WTC11 (cell line): ENCODE measurements around the gene MTOR. TPM values are rescaled to one million over a fixed set of nuclear protein-coding genes. Genes with fewer than 3 reads are reported as not detected.

Experiments
- ATAC-seq: fragments of 200-7000 bp; cut with Tn5 transposase; 2 replicates; pipeline ENCODE4 v1.10.0; 2021; ENCODE audit warnings: mild to moderate bottlenecking, moderate library complexity
- CTCF ChIA-PET: fragments of 300-600 bp; sonication (Branson Sonifier 250); formaldehyde crosslinking; loops from one replicate; lab custom pipeline; 2021; ENCODE audit warnings: antibody characterized with exemption; lab: Charles Lee
- POLR2A ChIA-PET: fragments of 350-600 bp; sonication (Branson Sonifier 250); formaldehyde crosslinking; loops from one replicate; lab custom pipeline; 2021; ENCODE audit warnings: antibody characterized with exemption; lab: Charles Lee
- DNase-seq: peaks from one replicate; pipeline ENCODE4 v3.0.0; 2021; ENCODE audit warnings: low spot score
- H3K27ac Mint-ChIP-seq: 2 replicates; pipeline ENCODE4 v1.8.0; 2021; ENCODE audit warnings: mixed read lengths
- H3K27me3 Mint-ChIP-seq: 2 replicates; pipeline ENCODE4 v1.8.0; 2021; ENCODE audit warnings: low read depth, mild to moderate bottlenecking, moderate library complexity, mixed read lengths
- H3K36me3 Mint-ChIP-seq: 2 replicates; pipeline ENCODE4 v1.8.0; 2021; ENCODE audit warnings: mixed read lengths
- H3K4me1 Mint-ChIP-seq: 2 replicates; pipeline ENCODE4 v1.8.0; 2022; ENCODE audit warnings: mixed read lengths
- H3K4me3 Mint-ChIP-seq: 2 replicates; pipeline ENCODE4 v1.8.0; 2021; ENCODE audit warnings: mild to moderate bottlenecking, moderate library complexity, mixed read lengths
- H3K9me3 Mint-ChIP-seq: 2 replicates; pipeline ENCODE4 v1.8.0; 2021; ENCODE audit warnings: mixed read lengths
- CREM ChIP-seq: sonication (generic); formaldehyde crosslinking; IDR thresholded peaks from 2 replicates; pipeline ENCODE4 v1.8.1; 2022; ENCODE audit warnings: mild to moderate bottlenecking, missing genetic modification reagents, moderate library complexity
- ESRRA ChIP-seq: sonication (generic); formaldehyde crosslinking; IDR thresholded peaks from 2 replicates; pipeline ENCODE4 v1.8.1; 2022; ENCODE audit warnings: mild to moderate bottlenecking, missing genetic modification reagents, borderline replicate concordance
- FOXP1 ChIP-seq: sonication (generic); formaldehyde crosslinking; IDR thresholded peaks from 2 replicates; pipeline ENCODE4 v1.8.0; 2022; ENCODE audit warnings: missing genetic modification reagents, mild to moderate bottlenecking, moderate library complexity, borderline replicate concordance
- HMGA2 ChIP-seq: fragments of 250-450 bp; sonication (Bioruptor Pico); IDR thresholded peaks from 2 replicates; pipeline ENCODE4 v1.4.0; 2021; ENCODE audit warnings: mild to moderate bottlenecking, moderate library complexity
- KAT7 ChIP-seq: sonication (generic); formaldehyde crosslinking; IDR thresholded peaks from 2 replicates; pipeline ENCODE4 v1.8.1; 2023; ENCODE audit warnings: missing genetic modification reagents, mild to moderate bottlenecking, borderline replicate concordance
- NR1H2 ChIP-seq: sonication (generic); formaldehyde crosslinking; IDR thresholded peaks from 2 replicates; pipeline ENCODE4 v1.9.0; 2021; ENCODE audit warnings: mild to moderate bottlenecking, moderate library complexity, missing genetic modification reagents
- NR3C1 ChIP-seq: sonication (generic); formaldehyde crosslinking; conservative IDR thresholded peaks from 2 replicates; pipeline ENCODE4 v1.8.1; 2023; ENCODE audit warnings: low read depth, mild to moderate bottlenecking, missing genetic modification reagents
- OVOL2 ChIP-seq: fragments of 250-450 bp; sonication (Bioruptor Pico); IDR thresholded peaks from 2 replicates; pipeline ENCODE4 v1.9.0; 2021; ENCODE audit warnings: mild to moderate bottlenecking, borderline replicate concordance
- SMAD3 ChIP-seq: sonication (generic); formaldehyde crosslinking; IDR thresholded peaks from 2 replicates; pipeline ENCODE4 v1.8.0; 2022; ENCODE audit warnings: missing genetic modification reagents, mild to moderate bottlenecking, borderline replicate concordance
- SP1 ChIP-seq: sonication (generic); formaldehyde crosslinking; conservative IDR thresholded peaks from 2 replicates; pipeline ENCODE4 v1.8.1; 2022; ENCODE audit warnings: missing genetic modification reagents
- ZBTB21 ChIP-seq: sonication (generic); formaldehyde crosslinking; IDR thresholded peaks from 2 replicates; pipeline ENCODE4 v1.8.1; 2023; ENCODE audit warnings: mild to moderate bottlenecking, missing genetic modification reagents, borderline replicate concordance
- ZNF138 ChIP-seq: sonication (generic); formaldehyde crosslinking; conservative IDR thresholded peaks from 2 replicates; pipeline ENCODE4 v1.8.1; 2022; ENCODE audit warnings: mild to moderate bottlenecking, moderate library complexity, missing genetic modification reagents
- ZNF396 ChIP-seq: fragments of 250-450 bp; sonication (Bioruptor Pico); IDR thresholded peaks from 2 replicates; pipeline ENCODE4 v1.8.0; 2021; ENCODE audit warnings: mild to moderate bottlenecking, moderate library complexity, borderline replicate concordance
- ZNF423 ChIP-seq: fragments of 250-450 bp; sonication (Bioruptor Pico); IDR thresholded peaks from 2 replicates; pipeline ENCODE4 v2.1.2; 2022; ENCODE audit warnings: mild to moderate bottlenecking, moderate library complexity
- ZNF671 ChIP-seq: fragments of 250-450 bp; sonication (Bioruptor Pico); IDR thresholded peaks from 2 replicates; pipeline ENCODE4 v1.8.0; 2021; ENCODE audit warnings: mild to moderate bottlenecking
- total RNA-seq: library from RNA; stranded (reverse); gene quantifications from 3 replicates; pipeline ENCODE4 v1.2.3, GENCODE V29; 2021
- TF ChIP-seq, protein P1 (sequence below): sonication (generic); formaldehyde crosslinking; IDR thresholded peaks from 2 replicates; pipeline ENCODE4 v1.8.1; 2023; ENCODE audit warnings: mild to moderate bottlenecking, missing genetic modification reagents
- TF ChIP-seq, protein P2 (sequence below): fragments of 250-450 bp; sonication (Bioruptor Pico); IDR thresholded peaks from 2 replicates; pipeline ENCODE4 v1.9.0; 2021; ENCODE audit warnings: mild to moderate bottlenecking
- TF ChIP-seq, protein P3 (sequence below): sonication (generic); formaldehyde crosslinking; IDR thresholded peaks from 2 replicates; pipeline ENCODE4 v1.8.0; 2023; ENCODE audit warnings: mild to moderate bottlenecking, missing genetic modification reagents
- TF ChIP-seq, protein P4 (sequence below): sonication (generic); formaldehyde crosslinking; IDR thresholded peaks from 2 replicates; pipeline ENCODE4 v1.8.0; 2022; ENCODE audit warnings: mild to moderate bottlenecking, missing genetic modification reagents
- TF ChIP-seq, protein P5 (sequence below): sonication (generic); formaldehyde crosslinking; IDR thresholded peaks from 2 replicates; pipeline ENCODE4 v1.8.1; 2022; ENCODE audit warnings: missing genetic modification reagents, borderline replicate concordance
- TF ChIP-seq, protein P6 (sequence below): sonication (generic); formaldehyde crosslinking; IDR thresholded peaks from 2 replicates; pipeline ENCODE4 v1.8.0; 2022; ENCODE audit warnings: mild to moderate bottlenecking, missing genetic modification reagents

MTOR gene
- total RNA-seq, 1 experiment from 2014 or later, result 65.0 TPM

DNA sequence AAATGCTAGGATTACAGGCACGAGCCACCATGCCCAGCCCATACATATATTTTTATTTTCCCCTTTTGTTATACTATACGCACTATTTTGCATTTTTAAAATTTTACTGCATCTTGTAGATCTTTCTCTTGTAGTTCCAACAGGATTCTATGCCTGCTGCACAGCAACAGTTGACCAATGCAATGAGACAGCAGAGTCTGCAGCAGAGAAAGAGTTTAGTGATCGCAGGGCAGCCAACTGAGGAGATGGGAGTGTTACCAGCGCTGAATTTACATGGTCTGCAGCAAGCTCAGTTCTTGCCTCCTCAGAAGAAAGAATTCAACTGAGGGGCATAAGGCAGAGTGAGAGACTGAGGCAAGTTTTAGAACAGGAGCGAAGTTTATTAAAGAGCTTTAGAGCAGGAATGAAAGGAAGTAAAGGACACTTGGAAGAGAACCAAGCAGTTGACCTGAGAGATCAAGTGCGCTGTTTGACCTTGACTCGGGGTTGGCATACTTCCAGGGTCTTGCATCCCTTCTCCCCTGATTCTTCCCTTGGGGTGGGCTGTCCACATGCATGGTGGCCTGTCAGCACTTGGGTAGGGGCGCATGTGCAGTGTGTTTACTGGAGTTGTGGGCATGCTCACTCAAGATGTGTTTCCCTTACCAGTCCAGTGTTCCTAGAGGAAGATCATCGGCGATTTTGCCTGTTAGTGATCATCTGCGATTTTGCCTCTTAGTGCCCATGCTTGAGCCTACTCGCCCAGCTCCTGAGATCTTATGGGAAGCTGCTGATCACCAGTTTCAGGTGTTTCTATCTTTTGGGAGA, 4.1 kb upstream of the MTOR start:
- H3K4me1 Mint-ChIP-seq, result peaks cover 7% of the 10 kb centered on the region
- no peak for ATAC-seq
- ChIA-PET CTCF (interaction anchor here (0.8 kb wide), 1 partner anchor 25 kb away, joined by 3 read pairs; no protein-coding TSS in a partner anchor), POLR2A (interaction anchor here (0.6 kb wide), 1 partner anchor 415 kb away, joined by 5 read pairs; no protein-coding TSS in a partner anchor)
- H3K4me3 Mint-ChIP-seq, result no peak overlapping the region
- H3K9me3 Mint-ChIP-seq, result no peaks in the 10 kb centered on the region
- H3K27ac Mint-ChIP-seq, result peak overlapping the region; percentile 16
- no peaks in the 10 kb centered on the region; the same call in 1 of the 2 replicates for H3K27me3 Mint-ChIP-seq
- no peaks in the 10 kb centered on the region for H3K36me3 Mint-ChIP-seq
- no peak for DNase-seq
- no peak for TF ChIP-seq ZBTB21 (CRISPR knock-in tag)
- TF ChIP-seq HMGA2, result no peak
- TF ChIP-seq ZNF423, result no peak
- TF ChIP-seq OVOL2 (CRISPR knock-in tag), result no peak
- TF ChIP-seq, protein P1, sequence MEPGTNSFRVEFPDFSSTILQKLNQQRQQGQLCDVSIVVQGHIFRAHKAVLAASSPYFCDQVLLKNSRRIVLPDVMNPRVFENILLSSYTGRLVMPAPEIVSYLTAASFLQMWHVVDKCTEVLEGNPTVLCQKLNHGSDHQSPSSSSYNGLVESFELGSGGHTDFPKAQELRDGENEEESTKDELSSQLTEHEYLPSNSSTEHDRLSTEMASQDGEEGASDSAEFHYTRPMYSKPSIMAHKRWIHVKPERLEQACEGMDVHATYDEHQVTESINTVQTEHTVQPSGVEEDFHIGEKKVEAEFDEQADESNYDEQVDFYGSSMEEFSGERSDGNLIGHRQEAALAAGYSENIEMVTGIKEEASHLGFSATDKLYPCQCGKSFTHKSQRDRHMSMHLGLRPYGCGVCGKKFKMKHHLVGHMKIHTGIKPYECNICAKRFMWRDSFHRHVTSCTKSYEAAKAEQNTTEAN (CRISPR knock-in tag), result no peak
- no peak for TF ChIP-seq NR1H2 (CRISPR knock-in tag)
- TF ChIP-seq, all 79 proteins: peak for 0

DNA sequence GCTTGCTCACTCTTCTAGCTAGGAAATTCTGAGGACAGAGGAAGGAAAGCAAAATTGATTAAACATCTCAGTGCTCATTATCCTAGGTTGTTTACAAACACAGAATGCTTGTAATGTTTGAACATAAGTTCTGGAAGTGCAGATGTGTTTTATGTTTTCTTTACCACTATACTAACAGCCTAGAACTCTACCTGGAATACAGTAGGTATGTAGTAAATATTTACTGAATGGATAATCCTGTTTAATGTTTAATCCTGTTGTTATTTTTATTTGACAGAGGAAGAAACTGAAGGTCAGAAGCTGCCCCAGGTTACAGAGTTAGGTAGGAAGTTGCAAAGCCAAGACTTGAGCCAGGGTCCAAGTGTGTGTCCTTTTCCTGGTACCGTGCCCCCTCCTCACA, 6.1 kb downstream of the MTOR start:
- H3K27ac Mint-ChIP-seq, result no peak overlapping the region
- TF ChIP-seq, protein P2, sequence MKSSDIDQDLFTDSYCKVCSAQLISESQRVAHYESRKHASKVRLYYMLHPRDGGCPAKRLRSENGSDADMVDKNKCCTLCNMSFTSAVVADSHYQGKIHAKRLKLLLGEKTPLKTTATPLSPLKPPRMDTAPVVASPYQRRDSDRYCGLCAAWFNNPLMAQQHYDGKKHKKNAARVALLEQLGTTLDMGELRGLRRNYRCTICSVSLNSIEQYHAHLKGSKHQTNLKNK (CRISPR knock-in tag), result no peak
- TF ChIP-seq, protein P3, sequence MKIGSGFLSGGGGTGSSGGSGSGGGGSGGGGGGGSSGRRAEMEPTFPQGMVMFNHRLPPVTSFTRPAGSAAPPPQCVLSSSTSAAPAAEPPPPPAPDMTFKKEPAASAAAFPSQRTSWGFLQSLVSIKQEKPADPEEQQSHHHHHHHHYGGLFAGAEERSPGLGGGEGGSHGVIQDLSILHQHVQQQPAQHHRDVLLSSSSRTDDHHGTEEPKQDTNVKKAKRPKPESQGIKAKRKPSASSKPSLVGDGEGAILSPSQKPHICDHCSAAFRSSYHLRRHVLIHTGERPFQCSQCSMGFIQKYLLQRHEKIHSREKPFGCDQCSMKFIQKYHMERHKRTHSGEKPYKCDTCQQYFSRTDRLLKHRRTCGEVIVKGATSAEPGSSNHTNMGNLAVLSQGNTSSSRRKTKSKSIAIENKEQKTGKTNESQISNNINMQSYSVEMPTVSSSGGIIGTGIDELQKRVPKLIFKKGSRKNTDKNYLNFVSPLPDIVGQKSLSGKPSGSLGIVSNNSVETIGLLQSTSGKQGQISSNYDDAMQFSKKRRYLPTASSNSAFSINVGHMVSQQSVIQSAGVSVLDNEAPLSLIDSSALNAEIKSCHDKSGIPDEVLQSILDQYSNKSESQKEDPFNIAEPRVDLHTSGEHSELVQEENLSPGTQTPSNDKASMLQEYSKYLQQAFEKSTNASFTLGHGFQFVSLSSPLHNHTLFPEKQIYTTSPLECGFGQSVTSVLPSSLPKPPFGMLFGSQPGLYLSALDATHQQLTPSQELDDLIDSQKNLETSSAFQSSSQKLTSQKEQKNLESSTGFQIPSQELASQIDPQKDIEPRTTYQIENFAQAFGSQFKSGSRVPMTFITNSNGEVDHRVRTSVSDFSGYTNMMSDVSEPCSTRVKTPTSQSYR, result no peak
- TF ChIP-seq KAT7 (no peak), ZNF423 (no peak), ZNF138 (CRISPR knock-in tag) (no peak), ESRRA (CRISPR knock-in tag) (no peak), ZNF396 (CRISPR knock-in tag) (no peak), SP1 (CRISPR knock-in tag) (no peak), SMAD3 (no peak), NR3C1 (CRISPR knock-in tag) (no peak), CREM (CRISPR knock-in tag) (no peak), FOXP1 (CRISPR knock-in tag) (no peak), ZNF671 (CRISPR knock-in tag) (no peak)
- TF ChIP-seq, protein P4, sequence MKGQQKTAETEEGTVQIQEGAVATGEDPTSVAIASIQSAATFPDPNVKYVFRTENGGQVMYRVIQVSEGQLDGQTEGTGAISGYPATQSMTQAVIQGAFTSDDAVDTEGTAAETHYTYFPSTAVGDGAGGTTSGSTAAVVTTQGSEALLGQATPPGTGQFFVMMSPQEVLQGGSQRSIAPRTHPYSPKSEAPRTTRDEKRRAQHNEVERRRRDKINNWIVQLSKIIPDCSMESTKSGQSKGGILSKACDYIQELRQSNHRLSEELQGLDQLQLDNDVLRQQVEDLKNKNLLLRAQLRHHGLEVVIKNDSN, result no peak
- TF ChIP-seq, protein P5, sequence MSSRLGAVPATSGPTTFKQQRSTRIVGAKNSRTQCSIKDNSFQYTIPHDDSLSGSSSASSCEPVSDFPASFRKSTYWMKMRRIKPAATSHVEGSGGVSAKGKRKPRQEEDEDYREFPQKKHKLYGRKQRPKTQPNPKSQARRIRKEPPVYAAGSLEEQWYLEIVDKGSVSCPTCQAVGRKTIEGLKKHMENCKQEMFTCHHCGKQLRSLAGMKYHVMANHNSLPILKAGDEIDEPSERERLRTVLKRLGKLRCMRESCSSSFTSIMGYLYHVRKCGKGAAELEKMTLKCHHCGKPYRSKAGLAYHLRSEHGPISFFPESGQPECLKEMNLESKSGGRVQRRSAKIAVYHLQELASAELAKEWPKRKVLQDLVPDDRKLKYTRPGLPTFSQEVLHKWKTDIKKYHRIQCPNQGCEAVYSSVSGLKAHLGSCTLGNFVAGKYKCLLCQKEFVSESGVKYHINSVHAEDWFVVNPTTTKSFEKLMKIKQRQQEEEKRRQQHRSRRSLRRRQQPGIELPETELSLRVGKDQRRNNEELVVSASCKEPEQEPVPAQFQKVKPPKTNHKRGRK (CRISPR knock-in tag), result no peak
- TF ChIP-seq, protein P6, sequence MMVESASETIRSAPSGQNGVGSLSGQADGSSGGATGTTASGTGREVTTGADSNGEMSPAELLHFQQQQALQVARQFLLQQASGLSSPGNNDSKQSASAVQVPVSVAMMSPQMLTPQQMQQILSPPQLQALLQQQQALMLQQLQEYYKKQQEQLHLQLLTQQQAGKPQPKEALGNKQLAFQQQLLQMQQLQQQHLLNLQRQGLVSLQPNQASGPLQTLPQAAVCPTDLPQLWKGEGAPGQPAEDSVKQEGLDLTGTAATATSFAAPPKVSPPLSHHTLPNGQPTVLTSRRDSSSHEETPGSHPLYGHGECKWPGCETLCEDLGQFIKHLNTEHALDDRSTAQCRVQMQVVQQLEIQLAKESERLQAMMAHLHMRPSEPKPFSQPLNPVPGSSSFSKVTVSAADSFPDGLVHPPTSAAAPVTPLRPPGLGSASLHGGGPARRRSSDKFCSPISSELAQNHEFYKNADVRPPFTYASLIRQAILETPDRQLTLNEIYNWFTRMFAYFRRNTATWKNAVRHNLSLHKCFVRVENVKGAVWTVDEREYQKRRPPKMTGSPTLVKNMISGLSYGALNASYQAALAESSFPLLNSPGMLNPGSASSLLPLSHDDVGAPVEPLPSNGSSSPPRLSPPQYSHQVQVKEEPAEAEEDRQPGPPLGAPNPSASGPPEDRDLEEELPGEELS (CRISPR knock-in tag), result no peak
- TF ChIP-seq, all 79 proteins: peak for 0
- H3K9me3 Mint-ChIP-seq, result peaks cover under 1% of the 10 kb centered on the region; the same call in 1 of the 2 replicates
- no peaks in the 10 kb centered on the region; the same call in 1 of the 2 replicates for H3K27me3 Mint-ChIP-seq
- POLR2A ChIA-PET, result no interaction called here
- CTCF ChIA-PET, result no interaction called here
- H3K36me3 Mint-ChIP-seq, result peaks cover 69% of the 10 kb centered on the region
- no peak for ATAC-seq
- H3K4me3 Mint-ChIP-seq, result no peak overlapping the region
- peaks cover under 1% of the 10 kb centered on the region for H3K4me1 Mint-ChIP-seq
- DNase-seq, result no peak
